Panc1 (cell line): ENCODE results near the gene ADGRD1.

Source experiments
- POLR2AphosphoS5 ChIP-seq: IDR thresholded peaks from 2 replicates; pipeline ENCODE4 v1.6.1; 2012; ENCODE audit warnings: mild to moderate bottlenecking, low read depth, low read length, moderate library complexity
- TF ChIP-seq, protein P1 (sequence below), 2 experiments: IDR thresholded peaks; 2 replicates each; pipeline ENCODE4 v1.6.1; 2011 to 2012; ENCODE audit warnings: low read depth in 2 of 2, control low read depth in 1 of 2, low read length in 1 of 2, mild to moderate bottlenecking in 1 of 2, moderate library complexity in 1 of 2; ENCODE audit not compliant: insufficient read depth in 1 of 2
- TF ChIP-seq, protein P2 (sequence below): fragments of 450-650 bp; IDR thresholded peaks from 2 replicates; pipeline ENCODE4 v1.5.1; 2017; ENCODE audit warnings: mild to moderate bottlenecking

GRCh38 chr12:131041968-131042833, 88.5 kb downstream of the ADGRD1 start:
- TF ChIP-seq POLR2AphosphoS5: no peak
- TF ChIP-seq, protein P1, sequence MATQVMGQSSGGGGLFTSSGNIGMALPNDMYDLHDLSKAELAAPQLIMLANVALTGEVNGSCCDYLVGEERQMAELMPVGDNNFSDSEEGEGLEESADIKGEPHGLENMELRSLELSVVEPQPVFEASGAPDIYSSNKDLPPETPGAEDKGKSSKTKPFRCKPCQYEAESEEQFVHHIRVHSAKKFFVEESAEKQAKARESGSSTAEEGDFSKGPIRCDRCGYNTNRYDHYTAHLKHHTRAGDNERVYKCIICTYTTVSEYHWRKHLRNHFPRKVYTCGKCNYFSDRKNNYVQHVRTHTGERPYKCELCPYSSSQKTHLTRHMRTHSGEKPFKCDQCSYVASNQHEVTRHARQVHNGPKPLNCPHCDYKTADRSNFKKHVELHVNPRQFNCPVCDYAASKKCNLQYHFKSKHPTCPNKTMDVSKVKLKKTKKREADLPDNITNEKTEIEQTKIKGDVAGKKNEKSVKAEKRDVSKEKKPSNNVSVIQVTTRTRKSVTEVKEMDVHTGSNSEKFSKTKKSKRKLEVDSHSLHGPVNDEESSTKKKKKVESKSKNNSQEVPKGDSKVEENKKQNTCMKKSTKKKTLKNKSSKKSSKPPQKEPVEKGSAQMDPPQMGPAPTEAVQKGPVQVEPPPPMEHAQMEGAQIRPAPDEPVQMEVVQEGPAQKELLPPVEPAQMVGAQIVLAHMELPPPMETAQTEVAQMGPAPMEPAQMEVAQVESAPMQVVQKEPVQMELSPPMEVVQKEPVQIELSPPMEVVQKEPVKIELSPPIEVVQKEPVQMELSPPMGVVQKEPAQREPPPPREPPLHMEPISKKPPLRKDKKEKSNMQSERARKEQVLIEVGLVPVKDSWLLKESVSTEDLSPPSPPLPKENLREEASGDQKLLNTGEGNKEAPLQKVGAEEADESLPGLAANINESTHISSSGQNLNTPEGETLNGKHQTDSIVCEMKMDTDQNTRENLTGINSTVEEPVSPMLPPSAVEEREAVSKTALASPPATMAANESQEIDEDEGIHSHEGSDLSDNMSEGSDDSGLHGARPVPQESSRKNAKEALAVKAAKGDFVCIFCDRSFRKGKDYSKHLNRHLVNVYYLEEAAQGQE (IDR thresholded peaks at IDR 0.05; ENCODE audit: insufficient read depth in 1 of 2, low read depth in 2 of 2, low read length in 1 of 2): no peak
- TF ChIP-seq, protein P2, sequence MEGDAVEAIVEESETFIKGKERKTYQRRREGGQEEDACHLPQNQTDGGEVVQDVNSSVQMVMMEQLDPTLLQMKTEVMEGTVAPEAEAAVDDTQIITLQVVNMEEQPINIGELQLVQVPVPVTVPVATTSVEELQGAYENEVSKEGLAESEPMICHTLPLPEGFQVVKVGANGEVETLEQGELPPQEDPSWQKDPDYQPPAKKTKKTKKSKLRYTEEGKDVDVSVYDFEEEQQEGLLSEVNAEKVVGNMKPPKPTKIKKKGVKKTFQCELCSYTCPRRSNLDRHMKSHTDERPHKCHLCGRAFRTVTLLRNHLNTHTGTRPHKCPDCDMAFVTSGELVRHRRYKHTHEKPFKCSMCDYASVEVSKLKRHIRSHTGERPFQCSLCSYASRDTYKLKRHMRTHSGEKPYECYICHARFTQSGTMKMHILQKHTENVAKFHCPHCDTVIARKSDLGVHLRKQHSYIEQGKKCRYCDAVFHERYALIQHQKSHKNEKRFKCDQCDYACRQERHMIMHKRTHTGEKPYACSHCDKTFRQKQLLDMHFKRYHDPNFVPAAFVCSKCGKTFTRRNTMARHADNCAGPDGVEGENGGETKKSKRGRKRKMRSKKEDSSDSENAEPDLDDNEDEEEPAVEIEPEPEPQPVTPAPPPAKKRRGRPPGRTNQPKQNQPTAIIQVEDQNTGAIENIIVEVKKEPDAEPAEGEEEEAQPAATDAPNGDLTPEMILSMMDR: no peak
